Astrocyte (in vitro differentiated cells and primary cell): ENCODE measurements around the gene ZNF189.

Experiments
- EZH2 ChIP-seq: IDR thresholded peaks from 2 replicates; pipeline ENCODE4 v1.6.1; 2012; ENCODE audit warnings: mild to moderate bottlenecking, low read length, inconsistent platforms; ENCODE audit not compliant: insufficient read depth
- TF ChIP-seq, protein P1 (sequence below): IDR thresholded peaks from 2 replicates; pipeline ENCODE4 v1.5.1; 2011; ENCODE audit warnings: low read depth, mild to moderate bottlenecking, inconsistent platforms, low read length, moderate library complexity; ENCODE audit not compliant: insufficient read depth

DNA sequence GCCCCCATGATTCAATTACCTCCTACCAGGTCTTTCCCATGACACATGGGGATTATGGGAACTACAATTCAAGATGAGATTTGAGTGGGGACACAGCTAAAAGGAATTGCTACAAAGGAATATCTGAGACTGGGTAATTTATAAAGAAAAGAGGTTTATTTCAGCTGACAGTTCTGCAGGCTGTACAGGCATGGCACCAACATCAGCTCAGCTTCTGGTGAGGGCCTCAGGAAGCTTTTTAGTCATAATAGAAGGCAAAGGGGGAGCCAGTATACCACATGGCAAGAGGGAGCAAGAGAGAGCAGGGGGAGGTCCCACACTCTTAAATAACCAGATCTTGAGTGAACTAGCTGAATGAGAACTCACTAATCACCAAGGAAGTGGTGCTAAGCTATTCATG is 48.1 kb downstream of the ZNF189 start:
- TF ChIP-seq, protein P1, sequence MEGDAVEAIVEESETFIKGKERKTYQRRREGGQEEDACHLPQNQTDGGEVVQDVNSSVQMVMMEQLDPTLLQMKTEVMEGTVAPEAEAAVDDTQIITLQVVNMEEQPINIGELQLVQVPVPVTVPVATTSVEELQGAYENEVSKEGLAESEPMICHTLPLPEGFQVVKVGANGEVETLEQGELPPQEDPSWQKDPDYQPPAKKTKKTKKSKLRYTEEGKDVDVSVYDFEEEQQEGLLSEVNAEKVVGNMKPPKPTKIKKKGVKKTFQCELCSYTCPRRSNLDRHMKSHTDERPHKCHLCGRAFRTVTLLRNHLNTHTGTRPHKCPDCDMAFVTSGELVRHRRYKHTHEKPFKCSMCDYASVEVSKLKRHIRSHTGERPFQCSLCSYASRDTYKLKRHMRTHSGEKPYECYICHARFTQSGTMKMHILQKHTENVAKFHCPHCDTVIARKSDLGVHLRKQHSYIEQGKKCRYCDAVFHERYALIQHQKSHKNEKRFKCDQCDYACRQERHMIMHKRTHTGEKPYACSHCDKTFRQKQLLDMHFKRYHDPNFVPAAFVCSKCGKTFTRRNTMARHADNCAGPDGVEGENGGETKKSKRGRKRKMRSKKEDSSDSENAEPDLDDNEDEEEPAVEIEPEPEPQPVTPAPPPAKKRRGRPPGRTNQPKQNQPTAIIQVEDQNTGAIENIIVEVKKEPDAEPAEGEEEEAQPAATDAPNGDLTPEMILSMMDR: no peak
- TF ChIP-seq EZH2: no peak
